HG03442 (cell line): ENCODE data around the gene ADAMTS15.

Experiments used
- ATAC-seq: cut with Tn5 transposase; IDR thresholded peaks from one replicate; pipeline ENCODE4 v1.9.1; 2021; ENCODE audit warnings: mild to moderate bottlenecking, moderate library complexity; ENCODE audit not compliant: unreplicated experiment

ADAMTS15 gene

DNA sequence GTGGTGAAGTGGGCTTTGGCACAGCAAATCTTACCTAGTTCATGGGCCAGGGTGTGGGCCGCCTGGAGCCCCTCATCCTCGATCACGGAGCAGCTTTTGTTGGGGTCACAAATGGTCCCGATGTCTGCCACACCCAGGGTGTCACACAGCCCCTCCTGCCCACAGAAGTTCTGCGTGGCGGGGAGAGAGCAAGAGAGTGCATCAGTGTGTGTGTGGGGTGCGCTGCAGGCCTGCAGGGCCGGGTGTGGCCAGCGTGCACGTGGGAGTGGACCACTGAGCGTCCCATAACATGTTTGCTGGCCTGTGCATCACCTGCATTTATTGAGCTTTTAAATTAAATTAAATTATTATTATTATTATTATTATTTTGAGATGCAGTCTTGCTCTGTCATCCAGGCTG lies 31.5 kb upstream of the ADAMTS15 start:
- no peak for ATAC-seq

GRCh38 chr11:130418210-130418609 lies 30.2 kb upstream of the ADAMTS15 start:
- ATAC-seq = no peak

GRCh38 chr11:130418756-130419155 lies 29.7 kb upstream of the ADAMTS15 start:
- ATAC-seq = no peak

- no peak for ATAC-seq
These were observed 27.8 kb upstream of the ADAMTS15 start for GRCh38 chr11:130420478-130421198.

- no peak for ATAC-seq
These were observed 27.3 kb upstream of the ADAMTS15 start for GRCh38 chr11:130421199-130421585.

DNA sequence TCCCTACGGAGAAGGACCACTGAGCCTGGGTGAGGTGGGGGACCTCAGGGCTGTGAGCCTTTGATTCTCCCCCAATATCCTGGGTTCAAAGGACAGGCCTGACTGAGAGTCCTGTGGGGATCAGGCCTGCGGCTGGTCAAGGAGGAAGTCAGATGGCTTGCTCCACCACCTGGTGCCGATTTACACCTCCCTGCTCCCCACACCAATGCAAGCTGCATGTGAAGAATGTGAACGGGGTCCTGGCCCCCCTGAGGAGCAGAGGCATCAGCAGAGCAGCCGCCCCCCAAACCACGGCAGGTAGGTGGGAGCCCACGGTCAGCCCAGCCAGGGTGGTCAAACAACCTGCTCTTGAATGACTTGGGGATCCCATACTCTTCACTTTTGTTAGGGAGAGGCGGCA lies 26.7 kb upstream of the ADAMTS15 start:
- no peak for ATAC-seq

- ATAC-seq = no peak
These were observed 26.0 kb upstream of the ADAMTS15 start for GRCh38 chr11:130422251-130422995.

DNA sequence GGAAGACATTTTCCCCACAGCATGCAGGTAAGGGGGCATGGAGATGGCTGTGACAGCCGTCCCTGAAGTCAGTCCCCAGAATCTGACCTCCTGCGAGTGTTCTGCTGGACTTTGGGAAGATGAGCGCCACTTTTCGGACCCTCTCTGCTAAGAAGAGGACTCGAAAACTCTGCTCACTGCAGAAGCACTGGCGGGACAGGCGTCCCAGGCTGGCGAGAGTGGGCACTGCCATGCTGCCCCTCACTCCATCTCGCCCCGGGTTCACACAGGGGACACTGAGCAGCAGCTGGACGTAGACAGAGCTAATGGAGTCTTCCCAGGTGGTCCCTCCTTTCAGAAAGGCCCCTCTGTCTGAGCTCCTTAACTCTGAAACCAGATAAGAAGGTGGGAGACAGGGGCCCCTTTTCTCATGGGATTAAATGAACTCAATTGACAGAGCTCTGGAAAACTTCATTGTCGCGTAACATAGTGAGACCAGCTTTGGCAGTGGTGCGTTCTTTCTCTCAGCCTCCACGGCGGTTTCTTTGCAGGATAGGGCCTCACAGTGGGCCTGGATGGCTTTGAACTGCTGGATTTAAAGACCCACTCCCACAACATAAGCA lies 24.8 kb upstream of the ADAMTS15 start:
- no peak for ATAC-seq

DNA sequence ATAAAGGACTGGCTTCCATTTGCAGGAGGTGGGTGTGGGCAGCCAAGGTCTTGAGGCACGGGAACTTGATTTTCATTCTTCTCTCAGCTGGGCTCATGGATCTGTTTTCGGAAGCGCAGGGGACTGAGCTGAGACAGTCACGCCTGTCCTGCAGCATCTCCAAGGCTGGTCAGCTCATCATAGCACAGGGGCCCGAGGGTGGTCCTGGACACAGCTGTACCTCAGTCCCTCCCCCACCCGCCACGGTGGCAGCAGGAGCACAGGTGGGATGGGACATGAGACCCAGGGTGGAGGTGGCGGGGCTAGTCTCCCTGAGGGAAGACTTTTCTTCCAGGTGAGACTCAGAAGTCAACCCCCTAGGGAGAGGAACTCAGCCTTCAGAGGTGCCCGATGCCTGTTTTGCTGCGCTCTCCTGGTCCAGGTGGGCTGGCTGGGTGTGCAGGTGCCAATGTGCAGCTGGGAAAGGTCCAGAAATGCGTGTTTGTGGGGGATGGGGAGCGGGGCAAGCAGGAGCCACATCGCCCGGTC lies 23.8 kb upstream of the ADAMTS15 start:
- no peak for ATAC-seq

DNA sequence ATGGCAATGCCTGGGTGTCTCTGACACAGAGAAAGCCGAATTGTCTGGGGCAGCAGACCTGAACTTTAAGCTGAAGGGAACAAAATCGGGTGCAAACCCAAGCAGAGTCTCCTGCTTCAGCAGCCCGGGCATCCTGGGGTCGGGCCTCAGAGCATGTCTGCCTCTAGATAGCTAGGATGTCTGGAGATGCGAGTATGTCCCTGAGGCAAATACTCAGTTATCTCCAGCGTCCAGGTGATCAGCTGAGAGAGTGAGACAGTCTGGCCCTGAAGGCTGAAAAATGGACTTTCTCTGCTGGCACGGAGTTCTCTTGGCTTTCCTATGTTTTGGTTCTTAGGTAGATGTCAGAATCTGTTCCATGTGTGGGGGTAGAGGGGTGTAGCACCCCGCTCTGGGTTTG lies 23.3 kb upstream of the ADAMTS15 start:
- no peak for ATAC-seq

- ATAC-seq = no peak
These were observed 22.1 kb upstream of the ADAMTS15 start for GRCh38 chr11:130426223-130426836.

- ATAC-seq = no peak
These were observed 21.6 kb upstream of the ADAMTS15 start for GRCh38 chr11:130426837-130427341.

DNA sequence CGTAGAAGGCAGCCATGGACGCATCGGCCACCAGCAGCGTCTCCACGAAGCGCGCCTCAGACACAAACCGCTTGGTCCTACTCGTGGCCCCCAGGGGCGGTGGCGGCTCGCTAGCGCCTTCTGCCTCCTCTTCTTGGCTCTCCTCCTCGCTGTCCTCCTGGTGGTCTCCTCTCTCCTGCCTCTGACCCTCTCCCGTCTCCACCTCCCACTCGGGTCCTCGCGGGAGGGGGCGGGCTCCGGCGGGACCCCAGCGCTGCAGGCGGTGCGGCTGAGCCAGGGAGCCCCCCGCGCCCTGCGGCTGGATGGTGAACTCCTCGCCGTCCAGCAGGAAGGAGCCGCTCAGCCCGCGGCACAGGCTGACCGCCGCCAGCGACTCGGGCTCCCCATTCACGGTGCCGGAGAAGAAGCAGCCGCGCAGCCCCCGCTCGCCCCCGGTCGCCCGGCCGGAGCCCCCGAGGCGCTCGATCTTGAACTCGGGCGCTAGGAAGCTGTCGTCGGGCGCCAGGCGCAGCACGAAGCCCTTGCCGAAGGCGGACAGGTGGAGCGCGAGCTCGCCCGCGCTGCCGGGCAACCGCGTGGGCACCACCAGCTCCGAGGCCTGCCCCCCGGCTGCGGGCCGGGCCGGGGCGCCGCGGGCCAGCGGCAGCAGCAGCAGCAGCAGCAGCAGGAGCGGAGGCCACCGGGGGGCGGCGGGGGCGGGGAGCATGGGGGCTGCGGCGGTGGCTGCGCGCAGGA lies 20.7 kb upstream of the ADAMTS15 start:
- ATAC-seq = no peak

GRCh38 chr11:130428316-130429119 lies 19.9 kb upstream of the ADAMTS15 start, which contains the start of gene ADAMTS8:
Gene ADAMTS8 (minus strand): TSS chr11:130428609. CDS start chr11:130428286, 323 bp downstream.
- ATAC-seq = no peak

DNA sequence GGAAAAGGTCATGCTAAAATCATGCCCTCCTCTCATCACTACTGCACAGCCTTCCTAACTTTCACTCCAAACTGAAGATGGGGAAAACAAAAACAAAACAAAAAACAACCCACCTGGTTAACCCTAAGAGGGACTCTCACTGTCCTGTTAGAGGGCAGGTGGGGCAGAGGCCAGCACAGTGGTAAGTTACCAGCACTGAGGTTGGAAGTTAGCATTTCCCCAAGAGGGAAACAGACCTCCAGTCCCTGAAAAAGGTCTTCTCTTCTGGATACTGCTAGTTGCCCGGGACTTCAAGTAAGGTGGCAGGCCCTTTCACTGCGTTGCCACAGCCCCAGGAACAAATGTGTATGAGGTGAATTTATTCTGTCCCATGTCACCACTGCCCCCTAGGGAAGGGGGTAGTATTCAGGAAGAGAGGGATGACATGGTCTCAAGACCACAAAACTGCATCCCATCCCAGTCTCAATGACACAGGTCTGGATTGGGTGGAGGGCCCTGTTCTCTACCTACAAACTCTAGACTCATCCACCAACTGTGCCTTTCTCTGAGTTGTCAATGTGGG lies 19.2 kb upstream of the ADAMTS15 start:
- ATAC-seq = no peak

GRCh38 chr11:130429983-130430382 lies 18.5 kb upstream of the ADAMTS15 start:
- ATAC-seq = no peak

- ATAC-seq = peak; percentile 48
These were observed 17.1 kb upstream of the ADAMTS15 start for GRCh38 chr11:130431331-130431773.

GRCh38 chr11:130431801-130432200 lies 16.6 kb upstream of the ADAMTS15 start:
- ATAC-seq = no peak

GRCh38 chr11:130433357-130433756 lies 15.1 kb upstream of the ADAMTS15 start:
- no peak for ATAC-seq
